ENCODE measurements around the gene ANKRD33.
A peak's percentile ranks its signal among the peaks of the same experiment; 100 is the strongest.
"Not testable (repeated sequence)": the region's sequence is repeated elsewhere in the genome, so short reads cannot be mapped to it uniquely, and the experiment has no call there.

ANKRD33 gene

DNA sequence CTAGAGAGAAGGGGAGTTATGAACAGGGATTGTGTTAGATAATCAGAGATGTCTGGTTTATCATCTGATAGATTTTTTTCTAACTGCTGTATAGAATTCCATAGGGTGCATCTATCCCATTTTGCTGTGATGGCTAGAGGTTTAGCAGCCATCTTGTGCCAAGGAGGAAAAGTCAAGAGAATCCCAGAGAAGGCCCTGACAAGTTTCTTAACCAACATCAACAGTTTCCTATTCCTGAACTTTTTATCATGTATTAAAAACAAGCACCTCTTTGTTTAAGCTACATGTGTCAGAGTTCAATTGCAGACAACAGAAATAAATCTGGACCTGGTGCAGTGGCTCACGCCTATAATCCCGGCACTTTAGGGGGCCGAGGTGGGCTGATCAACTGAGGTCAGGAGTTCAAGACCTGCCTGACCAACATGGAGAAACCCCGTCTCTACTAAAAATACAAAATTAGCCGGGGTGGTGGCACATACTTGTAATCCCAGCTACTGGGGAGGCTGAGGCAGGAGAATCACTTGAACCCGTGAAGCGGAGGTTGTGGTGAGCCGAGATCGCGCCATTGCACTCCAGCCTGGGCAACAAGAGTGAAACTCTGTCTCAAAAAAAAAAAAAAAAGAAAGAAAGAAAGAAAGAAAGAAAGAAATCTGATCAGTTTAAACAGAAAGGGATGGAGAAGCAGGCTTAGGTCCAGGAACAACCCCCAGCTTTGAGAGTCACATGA is 2.4 kb upstream of the ANKRD33 start:
- H3K27me3 ChIP-seq (ENCODE audit: insufficient read depth, low read length): peaks cover 14% of the 10 kb centered on the region
- H3K27ac ChIP-seq (ENCODE audit: low read length): not testable (repeated sequence)

GRCh38 chr12:51886021-51886710 is 1.7 kb upstream of the ANKRD33 start:
- Histone ChIP-seq H3K36me3 (ENCODE audit: insufficient read depth, low read depth, low read length) (no peaks in the 10 kb centered on the region), H3K9ac (ENCODE audit: low read depth, low read length) (no peak overlapping the region), H3K4me1 (ENCODE audit: insufficient read depth, low read length) (peaks cover 4% of the 10 kb centered on the region; the same call in 1 of the 2 replicates), H3K27ac (ENCODE audit: low read length) (no peak overlapping the region), H3K27me3 (ENCODE audit: insufficient read depth, low read length) (peaks cover 14% of the 10 kb centered on the region), H3K4me3 (ENCODE audit: low read length) (no peak overlapping the region), H3K9me3 (ENCODE audit: insufficient read depth, low read depth, low read length) (no peaks in the 10 kb centered on the region)

More for the DNA sequence above, 2.4 kb upstream of the ANKRD33 start:
- not testable (repeated sequence) for H3K36me3 ChIP-seq (ENCODE audit: insufficient read depth, low read depth, low read length); H3K9me3 ChIP-seq (ENCODE audit: insufficient read depth, low read depth, low read length); H3K4me3 ChIP-seq (ENCODE audit: low read length); H3K4me1 ChIP-seq (ENCODE audit: insufficient read depth, low read length); H3K9ac ChIP-seq (ENCODE audit: low read depth, low read length)

- Histone ChIP-seq H3K27me3 (ENCODE audit: insufficient read depth, low read length) (peaks cover 14% of the 10 kb centered on the region), H3K4me3 (ENCODE audit: low read length) (peak overlapping the region; percentile 65), H3K9ac (ENCODE audit: low read depth, low read length) (no peak overlapping the region), H3K9me3 (ENCODE audit: insufficient read depth, low read depth, low read length) (no peaks in the 10 kb centered on the region), H3K27ac (ENCODE audit: low read length) (no peak overlapping the region), H3K36me3 (ENCODE audit: insufficient read depth, low read depth, low read length) (no peaks in the 10 kb centered on the region), H3K4me1 (ENCODE audit: insufficient read depth, low read length) (peaks cover 4% of the 10 kb centered on the region; the same call in 1 of the 2 replicates)
These were observed 663 bp downstream of the ANKRD33 start for GRCh38 chr12:51888316-51889215.

- H3K9ac ChIP-seq (ENCODE audit: low read depth, low read length): no peak overlapping the region
- H3K9me3 ChIP-seq (ENCODE audit: insufficient read depth, low read depth, low read length): no peaks in the 10 kb centered on the region
- H3K27me3 ChIP-seq (ENCODE audit: insufficient read depth, low read length): peaks cover 14% of the 10 kb centered on the region
- no peak overlapping the region for H3K4me3 ChIP-seq (ENCODE audit: low read length)
- H3K27ac ChIP-seq (ENCODE audit: low read length): no peak overlapping the region
- H3K36me3 ChIP-seq (ENCODE audit: insufficient read depth, low read depth, low read length): no peaks in the 10 kb centered on the region
- H3K4me1 ChIP-seq (ENCODE audit: insufficient read depth, low read length): peaks cover 4% of the 10 kb centered on the region; the same call in 1 of the 2 replicates
These were observed 1.6 kb downstream of the ANKRD33 start for GRCh38 chr12:51889216-51890132.

- no peak overlapping the region for H3K27ac ChIP-seq (ENCODE audit: low read length)
- no peak overlapping the region for H3K4me3 ChIP-seq (ENCODE audit: low read length)
- H3K36me3 ChIP-seq (ENCODE audit: insufficient read depth, low read depth, low read length): no peaks in the 10 kb centered on the region
- no peak overlapping the region for H3K9ac ChIP-seq (ENCODE audit: low read depth, low read length)
- no peaks in the 10 kb centered on the region for H3K9me3 ChIP-seq (ENCODE audit: insufficient read depth, low read depth, low read length)
- H3K4me1 ChIP-seq (ENCODE audit: insufficient read depth, low read length): peaks cover 4% of the 10 kb centered on the region; the same call in 1 of the 2 replicates
- H3K27me3 ChIP-seq (ENCODE audit: insufficient read depth, low read length): peaks cover 14% of the 10 kb centered on the region
These were observed 2.2 kb downstream of the ANKRD33 start for GRCh38 chr12:51890133-51890464.

- no peaks in the 10 kb centered on the region for H3K9me3 ChIP-seq (ENCODE audit: insufficient read depth, low read depth, low read length)
- peaks cover 4% of the 10 kb centered on the region; the same call in 1 of the 2 replicates for H3K4me1 ChIP-seq (ENCODE audit: insufficient read depth, low read length)
- H3K27me3 ChIP-seq (ENCODE audit: insufficient read depth, low read length): peaks cover 14% of the 10 kb centered on the region
- H3K36me3 ChIP-seq (ENCODE audit: insufficient read depth, low read depth, low read length): no peaks in the 10 kb centered on the region
- no peak overlapping the region for H3K4me3 ChIP-seq (ENCODE audit: low read length)
- no peak overlapping the region for H3K27ac ChIP-seq (ENCODE audit: low read length)
- no peak overlapping the region for H3K9ac ChIP-seq (ENCODE audit: low read depth, low read length)
These were observed 2.7 kb downstream of the ANKRD33 start for GRCh38 chr12:51890511-51891171.

GRCh38 chr12:51891843-51892242 is 3.9 kb downstream of the ANKRD33 start:
- no peaks in the 10 kb centered on the region for H3K36me3 ChIP-seq (ENCODE audit: insufficient read depth, low read depth, low read length)

GRCh38 chr12:51893786-51894185 is 5.9 kb downstream of the ANKRD33 start:
- no peak overlapping the region for H3K9ac ChIP-seq (ENCODE audit: low read depth, low read length)
- H3K27ac ChIP-seq (ENCODE audit: low read length): no peak overlapping the region
- H3K4me3 ChIP-seq (ENCODE audit: low read length): no peak overlapping the region
- no peaks in the 10 kb centered on the region for H3K36me3 ChIP-seq (ENCODE audit: insufficient read depth, low read depth, low read length)
- H3K4me1 ChIP-seq (ENCODE audit: insufficient read depth, low read length): no peaks in the 10 kb centered on the region
- H3K27me3 ChIP-seq (ENCODE audit: insufficient read depth, low read length): 0 out of 2 replicates have a peak, but pooled peaks cover 5% of the 10 kb centered on the region
- H3K9me3 ChIP-seq (ENCODE audit: insufficient read depth, low read depth, low read length): no peaks in the 10 kb centered on the region

More at GRCh38 chr12:51891843-51892242, 3.9 kb downstream of the ANKRD33 start:
- H3K9me3 ChIP-seq (ENCODE audit: insufficient read depth, low read depth, low read length): no peaks in the 10 kb centered on the region
- H3K9ac ChIP-seq (ENCODE audit: low read depth, low read length): no peak overlapping the region
- peaks cover 14% of the 10 kb centered on the region for H3K27me3 ChIP-seq (ENCODE audit: insufficient read depth, low read length)
- H3K27ac ChIP-seq (ENCODE audit: low read length): no peak overlapping the region
- no peak overlapping the region for H3K4me3 ChIP-seq (ENCODE audit: low read length)
- no peaks in the 10 kb centered on the region for H3K4me1 ChIP-seq (ENCODE audit: insufficient read depth, low read length)

- Histone ChIP-seq H3K27ac (ENCODE audit: low read length) (no peak overlapping the region), H3K36me3 (ENCODE audit: insufficient read depth, low read depth, low read length) (no peaks in the 10 kb centered on the region), H3K9ac (ENCODE audit: low read depth, low read length) (no peak overlapping the region)
These were observed 7.7 kb downstream of the ANKRD33 start for GRCh38 chr12:51895378-51896135.

DNA sequence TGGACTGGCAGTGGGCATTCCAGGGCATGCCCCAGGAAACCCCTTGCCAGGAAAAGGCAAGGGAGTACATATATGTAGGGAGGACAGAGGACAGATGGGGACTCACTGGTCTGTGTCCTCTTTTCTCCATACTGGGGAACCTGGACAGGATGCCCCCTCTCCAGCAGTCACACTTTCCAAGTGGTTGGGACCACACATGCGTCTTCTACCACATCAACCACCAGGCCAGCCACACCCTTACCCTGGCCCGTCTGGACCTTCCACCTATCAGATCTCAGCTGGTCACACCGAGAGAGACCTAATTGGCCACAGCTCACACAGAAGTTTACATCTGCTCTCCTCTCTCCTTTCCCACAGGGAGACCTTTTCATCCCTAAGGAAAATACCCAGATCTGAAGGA is 8.3 kb downstream of the ANKRD33 start:
- no peaks in the 10 kb centered on the region for H3K27me3 ChIP-seq (ENCODE audit: insufficient read depth, low read length)
- no peaks in the 10 kb centered on the region for H3K4me1 ChIP-seq (ENCODE audit: insufficient read depth, low read length)
- no peaks in the 10 kb centered on the region for H3K36me3 ChIP-seq (ENCODE audit: insufficient read depth, low read depth, low read length)
- H3K9me3 ChIP-seq (ENCODE audit: insufficient read depth, low read depth, low read length): no peaks in the 10 kb centered on the region
- H3K9ac ChIP-seq (ENCODE audit: low read depth, low read length): no peak overlapping the region
- H3K4me3 ChIP-seq (ENCODE audit: low read length): no peak overlapping the region
- H3K27ac ChIP-seq (ENCODE audit: low read length): no peak overlapping the region

More at GRCh38 chr12:51895378-51896135, 7.7 kb downstream of the ANKRD33 start:
- Histone ChIP-seq H3K9me3 (ENCODE audit: insufficient read depth, low read depth, low read length) (no peaks in the 10 kb centered on the region), H3K27me3 (ENCODE audit: insufficient read depth, low read length) (no peaks in the 10 kb centered on the region), H3K4me3 (ENCODE audit: low read length) (no peak overlapping the region), H3K4me1 (ENCODE audit: insufficient read depth, low read length) (no peaks in the 10 kb centered on the region)
